Lung microvascular endothelial cell (primary cell): Measurements from ENCODE around the gene GRIP1. TPM values are rescaled to one million over a fixed set of nuclear protein-coding genes. Genes with fewer than 3 reads are reported as not detected.

Experiments used
- DNase-seq, 2 donors: peaks; one replicate each; pipeline versions ENCODE4 v3.0.0 to v3.0.0-alpha.2; 2010; ENCODE audit warnings: low read depth in 2 of 2
- total RNA-seq: library from RNA; depleted of rRNA; stranded (reverse); fragments of >200 nt; gene quantifications from 2 replicates; pipeline ENCODE4 v1.2.1, GENCODE V29; 2014

Gene GRIP1
- total RNA-seq, 1 donor from 2014 or later: 0.20 TPM

- no peak for DNase-seq
Measured at GRCh38 chr12:66694666-66695613, 16.1 kb upstream of the GRIP1 start.

- DNase-seq: peak; percentile 54 to 80
Measured at GRCh38 chr12:66693901-66694513, 15.1 kb upstream of the GRIP1 start.

GRCh38 chr12:66692986-66693385, 14.1 kb upstream of the GRIP1 start:
- no peak for DNase-seq

- no peak for DNase-seq
Measured at GRCh38 chr12:66692170-66692569, 13.3 kb upstream of the GRIP1 start.

GRCh38 chr12:66688846-66689439, 10.1 kb upstream of the GRIP1 start:
- DNase-seq: peak; percentile 23 to 63

- no peak for DNase-seq
Measured at GRCh38 chr12:66684222-66684621, 5.3 kb upstream of the GRIP1 start.

GRCh38 chr12:66683822-66684221, 4.9 kb upstream of the GRIP1 start:
- no peak for DNase-seq

- no peak for DNase-seq
Measured at GRCh38 chr12:66683073-66683472, 4.2 kb upstream of the GRIP1 start.

- DNase-seq: no peak
Measured at GRCh38 chr12:66679461-66680084, 697 bp upstream of the GRIP1 start.

- no peak for DNase-seq
Measured at GRCh38 chr12:66676241-66676640, 2.6 kb downstream of the GRIP1 start.

- DNase-seq: no peak
Measured at GRCh38 chr12:66674495-66675122, 4.3 kb downstream of the GRIP1 start.

GRCh38 chr12:66669541-66669940, 9.3 kb downstream of the GRIP1 start:
- DNase-seq: no peak

- DNase-seq: no peak
Measured at GRCh38 chr12:66668311-66668710, 10.6 kb downstream of the GRIP1 start.

GRCh38 chr12:66667906-66668305, 11.0 kb downstream of the GRIP1 start:
- DNase-seq: no peak

- DNase-seq: no peak
Measured at GRCh38 chr12:66666481-66666880, 12.4 kb downstream of the GRIP1 start.

- no peak for DNase-seq
Measured at GRCh38 chr12:66665435-66665985, 13.4 kb downstream of the GRIP1 start.

GRCh38 chr12:66664076-66664475, 14.8 kb downstream of the GRIP1 start:
- DNase-seq: no peak

GRCh38 chr12:66663611-66664010, 15.3 kb downstream of the GRIP1 start:
- DNase-seq: no peak

- peak; percentile 73 to 83 for DNase-seq
Measured at GRCh38 chr12:66662729-66663128, 16.1 kb downstream of the GRIP1 start.

GRCh38 chr12:66662179-66662578, 16.7 kb downstream of the GRIP1 start:
- no peak for DNase-seq

GRCh38 chr12:66661357-66661756, 17.5 kb downstream of the GRIP1 start:
- DNase-seq: no peak
